Measurements from ENCODE around the gene ABR.
"Not testable (repeated sequence)": the region's sequence is repeated elsewhere in the genome, so short reads cannot be mapped to it uniquely, and the experiment has no call there.

ABR gene

DNA sequence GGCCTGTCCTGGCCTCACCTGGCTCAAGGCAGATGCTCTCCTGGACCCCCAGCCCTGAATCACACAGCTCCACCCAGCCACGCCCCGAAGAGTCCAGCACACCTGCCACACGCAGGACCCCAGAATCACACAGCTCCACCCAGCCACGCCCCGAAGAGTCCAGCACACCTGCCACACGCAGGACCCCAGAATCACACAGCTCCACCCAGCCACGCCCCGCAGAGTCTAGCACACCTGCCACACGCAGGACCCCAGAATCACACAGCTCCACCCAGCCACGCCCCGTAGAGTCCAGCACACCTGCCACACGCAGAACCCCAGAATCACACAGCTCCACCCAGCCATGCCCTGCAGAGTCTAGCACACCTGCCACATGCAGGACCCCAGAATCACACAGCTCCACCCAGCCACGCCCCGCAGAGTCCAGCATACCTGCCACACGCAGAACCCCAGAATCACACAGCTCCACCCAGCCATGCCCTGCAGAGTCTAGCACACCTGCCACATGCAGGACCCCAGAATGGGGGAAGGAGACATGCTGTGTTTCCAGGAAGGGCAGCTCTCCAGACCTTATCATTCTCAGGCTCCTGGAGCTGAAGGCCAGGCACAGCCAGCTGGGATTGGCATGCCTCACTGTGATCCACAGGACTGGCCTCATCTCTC lies 105.7 kb downstream of the ABR start:
- DNase-seq, result not testable (repeated sequence)

DNA sequence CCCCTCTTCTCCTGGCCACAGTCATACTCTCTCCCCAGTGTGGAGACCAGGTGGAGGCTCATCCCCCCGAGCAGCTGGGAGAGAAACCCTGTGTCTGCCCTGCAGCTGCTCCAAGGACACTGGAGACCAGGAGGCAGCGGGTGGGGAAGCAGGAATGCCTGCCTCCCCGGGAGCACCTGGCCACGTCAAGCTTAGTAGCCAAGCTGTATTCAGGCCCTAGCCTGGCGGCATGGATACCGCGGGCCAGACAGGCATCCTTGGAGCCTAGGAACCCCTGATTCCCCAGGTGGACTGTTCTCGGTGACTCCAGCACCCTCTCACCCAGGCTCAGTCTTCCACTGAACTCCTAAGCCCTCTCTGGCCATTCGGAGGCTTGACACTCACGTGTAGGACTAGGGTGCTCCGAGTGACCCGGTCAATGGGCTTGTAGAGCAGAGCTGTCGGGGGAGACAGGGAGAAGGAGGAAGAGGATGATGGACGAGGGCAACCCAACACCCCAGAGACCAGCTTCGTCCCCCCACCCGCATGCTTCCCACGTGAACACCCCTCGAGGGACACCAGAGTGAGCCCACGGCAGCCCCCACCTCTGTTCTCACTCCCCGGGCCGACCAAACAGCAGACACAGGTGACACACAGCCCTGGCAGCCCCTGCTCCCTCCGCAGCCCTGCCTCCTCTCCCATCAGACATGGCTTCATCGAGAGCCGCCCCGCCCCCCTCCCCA lies 106.4 kb downstream of the ABR start:
- DNase-seq, result no peak

DNA sequence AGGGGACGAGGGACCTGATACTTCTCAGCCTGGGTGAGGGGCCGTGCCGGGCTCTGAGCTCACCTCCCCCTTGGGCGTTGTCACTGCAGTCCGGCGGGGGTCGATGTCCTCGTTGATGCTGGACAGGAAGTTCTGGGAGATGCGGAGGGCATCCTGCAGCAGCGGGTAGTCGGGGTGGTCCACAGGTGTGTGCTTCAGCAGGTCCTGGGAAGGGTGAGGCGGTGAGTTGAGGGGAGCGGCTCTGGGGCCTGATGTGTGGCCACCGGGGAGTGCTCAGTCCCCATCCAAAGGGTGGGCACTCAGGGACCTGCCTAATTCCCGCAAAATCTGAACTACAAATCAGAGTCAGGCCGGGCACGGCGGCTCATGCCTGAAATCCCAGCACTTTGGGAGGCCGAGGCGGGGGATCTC lies 107.2 kb downstream of the ABR start:
- no peak for DNase-seq

DNA sequence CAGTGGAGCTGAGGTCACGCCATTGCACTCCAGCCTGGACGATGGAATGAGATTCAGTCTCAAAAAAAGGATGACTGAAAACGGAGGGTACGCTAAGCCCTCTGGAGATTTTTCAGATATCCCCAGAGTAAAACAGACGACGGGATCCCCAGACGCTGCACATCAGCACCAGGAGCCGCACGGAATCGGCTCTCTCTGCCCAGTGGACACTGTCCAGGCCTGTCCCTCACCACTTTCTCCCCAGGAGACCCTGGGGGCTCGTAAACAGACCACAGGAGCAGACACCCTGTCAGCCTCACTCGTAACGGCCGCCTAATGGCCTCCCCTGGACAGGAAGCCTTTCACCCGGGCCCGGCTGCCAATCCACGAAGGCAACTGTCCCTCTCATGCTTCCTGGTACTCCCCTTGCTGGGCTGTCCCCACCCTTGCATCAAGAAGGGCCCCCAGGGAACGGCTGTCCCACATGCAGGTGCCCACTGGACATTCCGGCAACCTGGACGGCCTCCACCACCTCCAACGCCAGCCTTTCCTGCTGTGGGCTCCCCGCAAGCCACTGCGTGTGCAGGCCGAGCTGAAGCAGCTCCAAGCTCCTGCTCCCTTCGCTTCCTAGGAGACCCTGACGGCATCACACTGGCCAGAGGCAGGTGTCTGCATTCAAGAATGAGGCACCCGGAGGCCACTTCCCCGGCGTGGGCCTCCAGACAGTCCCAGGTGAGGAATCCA lies 108.5 kb downstream of the ABR start:
- DNase-seq, result no peak

DNA sequence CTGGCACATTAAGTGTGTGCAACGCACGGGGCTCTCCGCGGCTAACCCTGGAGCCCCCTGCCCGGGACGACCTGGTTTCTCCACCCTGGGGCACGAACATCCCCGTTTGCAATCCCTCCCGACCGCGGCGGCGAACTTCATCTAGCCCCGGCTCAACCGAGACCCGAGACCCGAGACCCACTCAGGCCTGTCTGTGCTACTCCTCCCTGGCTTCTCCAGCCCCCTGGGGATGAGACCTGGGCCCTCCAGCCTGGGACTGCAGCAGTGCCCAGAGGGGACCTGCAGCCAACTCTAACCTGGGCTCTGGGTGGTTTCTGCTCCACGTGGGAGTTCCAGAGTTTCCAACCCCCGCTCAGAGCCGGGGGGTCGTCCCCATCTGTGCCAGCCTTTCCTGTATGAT lies 109.4 kb downstream of the ABR start:
- no peak for DNase-seq

DNA sequence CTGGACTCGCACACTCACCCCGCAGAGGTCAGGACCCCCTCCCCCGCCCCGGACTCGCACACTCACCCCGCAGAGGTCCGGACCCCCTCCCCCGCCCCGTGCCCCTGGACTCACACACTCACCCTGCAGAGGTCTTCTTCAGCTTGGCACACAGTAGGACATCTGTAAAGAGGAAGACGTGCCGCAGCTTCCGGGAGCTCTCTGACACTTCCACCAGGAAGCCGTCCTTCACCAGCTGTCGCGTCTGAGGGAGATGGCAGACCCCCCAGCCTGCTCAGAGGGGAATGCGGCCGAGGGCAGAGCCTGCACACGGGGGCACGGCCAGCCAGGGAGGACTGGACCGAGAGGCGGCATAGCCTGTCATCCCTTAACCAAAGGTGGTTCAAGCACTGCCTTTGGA lies 109.9 kb downstream of the ABR start:
- no peak for DNase-seq

DNA sequence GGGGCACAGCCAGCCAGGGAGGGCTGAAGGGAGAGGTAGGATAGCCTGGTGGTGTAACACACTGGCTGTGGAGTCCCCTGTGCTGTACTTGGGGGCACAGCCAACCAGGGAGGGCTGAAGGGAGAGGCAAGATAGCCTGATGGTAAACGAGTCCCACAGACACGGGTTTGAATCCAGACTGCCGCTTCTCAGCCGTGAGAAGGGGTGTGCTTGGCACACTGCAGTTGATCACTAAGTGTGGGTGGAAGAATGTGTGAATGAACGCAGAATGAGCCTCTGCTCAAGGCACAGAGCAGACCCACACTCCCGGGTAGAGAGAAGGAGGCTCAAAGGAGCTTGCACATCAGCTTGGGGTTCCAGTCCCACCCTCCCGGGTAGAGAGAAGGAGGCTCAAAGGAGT lies 111.4 kb downstream of the ABR start:
- peak in 5 of 58 donors; percentile 13 to 41 (median 37) for DNase-seq

DNA sequence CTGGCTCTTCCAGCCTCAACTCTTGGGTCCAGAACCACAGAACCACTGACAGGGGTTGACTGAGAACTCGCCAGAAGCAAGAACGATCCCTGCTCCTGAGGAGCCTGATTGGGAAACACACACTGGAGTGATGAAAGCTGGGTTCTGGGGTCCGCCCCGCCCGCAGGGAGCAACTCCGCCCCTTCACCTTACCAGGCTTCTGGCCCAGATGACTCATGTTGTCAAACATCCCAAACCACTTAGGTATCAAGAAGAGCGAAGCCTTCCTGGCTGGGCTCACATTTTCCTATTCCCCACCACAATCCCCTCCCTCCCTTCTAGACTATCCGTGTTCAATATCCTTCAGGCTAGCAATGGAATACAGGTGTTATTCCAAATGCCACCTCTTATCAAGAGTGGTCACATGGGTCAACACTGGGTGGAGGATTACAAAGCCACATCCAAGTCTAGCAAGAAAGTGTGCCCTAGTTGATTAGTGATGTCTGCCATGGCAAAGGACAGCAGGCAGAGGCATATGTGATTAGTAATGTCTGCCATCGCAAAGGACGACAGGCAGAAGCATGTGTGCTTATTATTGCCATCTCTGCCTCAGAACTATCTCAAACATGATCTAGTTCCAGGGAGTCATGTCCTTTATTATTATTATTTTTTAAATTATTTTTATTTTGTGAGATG lies 112.4 kb downstream of the ABR start:
- DNase-seq, result no peak

DNA sequence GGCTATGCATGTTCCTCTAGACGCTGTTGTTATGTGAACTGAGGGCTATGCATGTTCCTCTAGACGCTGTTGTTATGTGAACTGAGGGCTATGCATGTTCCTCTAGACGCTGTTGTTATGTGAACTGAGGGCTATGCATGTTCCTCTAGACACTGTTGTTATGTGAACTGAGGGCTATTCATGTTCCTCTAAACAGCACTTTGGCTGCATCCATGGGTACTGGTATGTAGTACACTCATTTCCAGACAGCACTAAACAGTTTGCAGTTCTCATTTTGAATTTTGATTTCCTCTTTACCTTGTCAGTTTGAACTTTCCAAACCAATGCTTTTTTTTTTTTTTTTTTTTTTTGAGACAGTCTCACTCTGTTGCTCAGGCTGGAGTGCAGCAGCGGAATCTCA lies 114.4 kb downstream of the ABR start:
- not testable (repeated sequence) for DNase-seq

DNA sequence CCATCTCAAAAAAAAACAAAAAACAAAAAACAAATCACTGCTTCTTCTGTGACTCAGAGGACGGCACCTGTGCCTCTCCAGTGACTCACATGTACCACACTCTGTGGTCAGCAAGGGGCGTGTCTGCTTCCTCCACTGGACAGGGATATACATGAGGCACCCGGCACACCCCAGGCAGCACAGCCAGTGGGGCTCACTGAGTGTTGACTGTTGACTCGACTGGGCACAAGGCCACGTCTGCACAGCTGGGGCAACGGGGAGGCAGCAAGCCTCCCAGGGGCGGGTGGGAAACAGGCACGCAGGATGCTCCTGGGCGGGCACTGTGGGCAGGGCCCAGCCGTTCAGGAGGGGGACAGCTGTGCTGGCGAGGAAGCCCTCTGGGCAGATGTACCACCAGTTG lies 118.8 kb downstream of the ABR start:
- peak in 9 of 58 donors; percentile 11 to 35 (median 18) for DNase-seq

DNA sequence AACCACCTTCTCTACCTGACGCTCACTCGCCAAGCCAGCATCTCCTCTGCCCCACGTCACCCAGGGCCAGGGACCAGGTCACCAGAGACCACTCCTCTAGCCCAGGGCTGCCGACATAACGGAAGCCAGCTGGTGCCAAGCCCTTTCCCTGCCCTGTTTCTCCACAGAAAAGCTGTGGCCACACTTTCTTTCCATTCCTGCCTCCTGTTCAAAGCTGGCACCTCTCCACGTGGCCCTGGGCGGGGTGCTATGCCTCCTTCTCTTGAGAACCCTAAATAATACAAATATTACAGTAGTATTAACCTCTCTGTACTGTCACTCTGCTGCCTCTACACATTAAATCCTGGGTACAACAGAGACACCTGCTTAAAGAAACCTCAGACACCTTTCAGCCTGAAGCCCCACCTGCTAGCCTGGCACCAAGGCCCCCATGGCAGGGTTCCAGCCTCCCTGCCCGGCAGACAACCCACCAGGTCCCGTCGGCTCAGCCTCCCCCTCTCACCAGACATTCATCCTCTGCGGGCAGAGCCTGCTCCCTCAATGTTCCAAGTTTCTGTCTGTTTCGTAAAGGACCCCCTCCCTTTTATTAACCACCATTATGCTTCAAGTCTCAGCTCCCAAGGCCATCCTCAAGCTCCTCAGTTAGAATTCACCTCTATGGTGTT lies 120.5 kb downstream of the ABR start:
- DNase-seq, result no peak

DNA sequence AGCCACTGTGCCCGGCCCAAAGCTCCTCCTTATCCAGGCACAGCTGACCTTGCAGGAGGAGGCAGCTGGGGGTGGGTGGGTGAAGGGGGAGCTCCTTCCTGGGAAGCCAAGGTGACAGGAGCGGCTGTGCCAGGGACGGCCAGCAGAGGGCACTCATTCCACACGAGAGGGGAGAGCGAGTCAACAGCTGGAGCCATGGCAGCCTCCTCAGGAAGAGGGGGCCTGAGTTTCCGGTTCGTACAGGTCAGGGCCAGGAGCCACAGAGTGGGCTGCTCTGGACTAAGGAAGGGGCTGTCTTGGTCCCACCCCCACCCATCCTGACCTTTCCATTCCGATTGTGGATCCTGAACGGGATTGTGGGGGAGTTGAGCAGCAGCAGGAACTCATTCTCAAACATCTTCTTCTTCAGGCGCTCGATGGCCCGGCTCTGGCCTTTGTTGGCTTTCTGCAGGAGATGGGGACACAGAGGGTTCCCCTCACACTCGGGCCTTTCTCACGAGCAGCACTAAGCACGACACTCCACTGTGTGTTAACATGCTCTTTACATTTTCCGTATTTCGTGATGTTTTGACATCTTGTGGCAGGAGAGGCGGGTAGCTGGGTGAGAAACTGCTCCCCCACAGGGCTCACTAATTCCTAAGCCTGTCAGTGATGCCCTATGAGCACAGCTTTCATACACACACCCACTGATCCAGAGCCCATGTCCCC lies 121.2 kb downstream of the ABR start:
- peak in 13 of 58 donors; percentile 7 to 42 (median 17) for DNase-seq

DNA sequence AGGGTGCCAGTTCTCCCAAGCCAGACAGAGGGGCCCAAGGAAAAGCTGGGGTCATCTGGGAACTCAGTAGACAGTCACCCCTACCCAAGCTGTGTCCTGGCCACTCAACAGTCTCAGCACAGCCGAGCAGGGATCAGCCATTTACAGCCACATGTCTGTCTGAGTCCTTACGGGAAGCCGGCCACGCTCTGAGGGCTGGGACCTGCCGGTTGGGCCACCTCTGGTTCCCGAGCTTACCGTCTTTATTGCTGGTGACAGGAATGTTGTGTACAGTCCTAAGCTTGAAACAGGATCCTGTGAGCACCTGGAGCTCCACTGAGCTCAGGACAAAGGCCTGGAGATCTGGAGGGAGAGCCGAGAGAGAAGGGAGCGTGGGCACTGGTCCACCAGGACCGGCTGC lies 123.0 kb downstream of the ABR start:
- DNase-seq, result no peak

DNA sequence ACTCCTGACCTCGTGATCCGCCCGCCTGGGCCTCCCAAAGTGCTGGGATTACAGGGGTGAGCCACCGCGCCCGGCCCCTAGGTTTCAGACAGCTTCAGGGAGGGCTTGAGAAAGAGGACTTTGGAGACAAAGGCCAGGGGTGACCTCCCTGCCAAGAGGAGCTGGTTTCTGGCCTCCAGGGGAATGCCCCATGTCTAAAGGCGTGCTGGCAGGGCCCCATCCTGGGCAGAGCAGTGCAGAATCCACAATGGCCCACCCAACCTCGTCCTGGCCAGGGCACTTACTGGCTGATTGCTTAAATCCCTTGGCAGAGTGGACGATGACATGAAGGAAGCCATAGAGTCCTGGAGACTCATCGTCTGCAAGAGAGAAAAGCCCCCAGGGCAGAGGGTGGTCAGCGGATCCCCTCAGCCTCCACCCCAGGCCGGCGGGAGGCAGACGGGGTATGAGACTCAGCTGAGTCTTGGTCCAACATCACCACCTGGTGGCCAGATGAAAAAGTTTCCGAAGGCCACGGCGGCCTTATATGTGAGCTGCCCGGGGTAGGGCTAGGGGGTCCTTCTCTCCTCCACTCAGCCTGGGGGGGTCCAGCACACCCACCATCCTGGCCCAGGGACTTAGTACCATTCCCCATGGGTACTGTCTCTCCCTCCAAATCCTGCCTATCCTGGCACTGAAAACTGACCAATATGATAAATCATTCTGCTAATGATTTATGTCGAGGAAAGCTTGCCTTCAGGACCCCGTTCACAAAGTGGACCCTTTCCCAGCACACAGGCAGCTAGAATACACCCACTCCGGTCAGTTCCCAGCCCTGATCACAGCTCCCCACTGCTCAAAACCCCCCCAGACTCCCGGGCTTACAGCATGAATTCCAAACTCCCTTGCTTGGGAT lies 123.8 kb downstream of the ABR start:
- DNase-seq, result peak in 45 of 58 donors; percentile 6 to 77 (median 47)

DNA sequence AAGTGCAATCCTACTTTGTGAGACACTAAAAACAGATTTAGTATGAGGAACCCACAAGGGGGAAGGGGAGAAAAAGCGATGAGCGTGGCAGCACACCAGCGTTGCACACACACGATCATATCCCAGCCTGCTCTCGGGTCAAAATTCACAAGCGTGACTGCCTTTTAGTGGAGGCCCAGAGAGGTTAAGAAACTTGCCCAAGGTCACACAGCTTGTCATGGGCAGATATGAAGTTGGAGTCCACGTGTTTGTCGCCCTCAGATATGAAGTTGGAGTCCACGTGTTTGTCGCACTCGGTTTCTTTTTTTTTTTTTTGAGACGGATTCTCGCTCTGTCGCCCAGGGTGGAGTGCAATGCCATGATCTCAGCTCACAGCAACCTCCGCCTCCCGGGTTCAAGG lies 124.5 kb downstream of the ABR start:
- no peak for DNase-seq

DNA sequence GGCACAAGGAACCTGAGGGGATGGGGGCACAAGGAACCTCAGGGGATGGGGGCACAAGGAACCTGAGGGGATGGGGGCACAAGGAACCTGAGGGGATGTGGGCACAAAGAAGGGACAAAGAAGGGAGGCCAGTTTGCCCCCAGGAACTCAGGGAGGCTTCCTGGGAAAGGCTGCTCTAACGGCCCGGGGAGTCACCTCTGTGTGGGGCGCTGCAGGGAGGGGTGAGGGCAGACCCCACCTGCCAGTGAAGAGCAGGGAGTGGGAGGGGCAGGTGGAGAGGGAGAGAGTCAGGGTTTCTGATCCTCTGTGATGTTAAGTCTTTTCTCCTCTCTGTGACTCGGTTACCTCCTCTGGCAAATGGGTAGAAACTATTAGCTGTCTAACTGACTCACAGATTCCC lies 125.1 kb downstream of the ABR start:
- DNase-seq, result no peak

DNA sequence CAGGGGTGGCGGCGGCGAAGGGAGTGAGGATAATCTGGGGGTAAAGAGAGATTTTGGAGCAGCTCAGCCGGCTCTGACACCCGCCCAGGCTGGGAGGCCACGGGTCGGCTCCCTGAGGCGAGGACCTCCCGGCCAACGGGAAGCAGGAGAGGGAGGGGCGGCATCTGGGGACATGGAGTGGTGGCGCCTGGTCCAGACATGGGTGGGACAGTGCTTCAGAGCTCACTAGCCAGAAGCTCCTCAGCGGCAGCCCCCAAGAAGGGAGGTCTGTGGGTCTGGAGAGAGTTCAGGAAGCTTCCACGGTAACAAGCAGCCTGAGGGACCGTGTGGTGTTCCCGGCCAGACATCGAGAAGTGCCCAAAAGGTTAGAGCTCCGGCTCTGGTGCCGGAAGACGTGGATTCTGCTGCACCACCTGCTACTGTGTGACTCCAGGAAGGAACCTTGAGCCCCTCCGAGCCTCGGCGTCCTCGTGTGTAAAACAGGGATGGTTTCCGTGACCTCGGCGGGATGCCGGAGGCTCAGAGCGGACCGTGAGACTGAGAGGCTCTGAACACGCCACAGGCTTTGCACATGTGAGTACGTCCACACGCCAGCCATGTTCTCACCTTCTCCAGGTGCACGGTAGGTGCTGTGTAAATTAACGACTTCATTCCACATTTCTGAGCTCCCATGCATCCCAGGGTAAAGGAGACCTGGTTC lies 126.0 kb downstream of the ABR start:
- no peak for DNase-seq

DNA sequence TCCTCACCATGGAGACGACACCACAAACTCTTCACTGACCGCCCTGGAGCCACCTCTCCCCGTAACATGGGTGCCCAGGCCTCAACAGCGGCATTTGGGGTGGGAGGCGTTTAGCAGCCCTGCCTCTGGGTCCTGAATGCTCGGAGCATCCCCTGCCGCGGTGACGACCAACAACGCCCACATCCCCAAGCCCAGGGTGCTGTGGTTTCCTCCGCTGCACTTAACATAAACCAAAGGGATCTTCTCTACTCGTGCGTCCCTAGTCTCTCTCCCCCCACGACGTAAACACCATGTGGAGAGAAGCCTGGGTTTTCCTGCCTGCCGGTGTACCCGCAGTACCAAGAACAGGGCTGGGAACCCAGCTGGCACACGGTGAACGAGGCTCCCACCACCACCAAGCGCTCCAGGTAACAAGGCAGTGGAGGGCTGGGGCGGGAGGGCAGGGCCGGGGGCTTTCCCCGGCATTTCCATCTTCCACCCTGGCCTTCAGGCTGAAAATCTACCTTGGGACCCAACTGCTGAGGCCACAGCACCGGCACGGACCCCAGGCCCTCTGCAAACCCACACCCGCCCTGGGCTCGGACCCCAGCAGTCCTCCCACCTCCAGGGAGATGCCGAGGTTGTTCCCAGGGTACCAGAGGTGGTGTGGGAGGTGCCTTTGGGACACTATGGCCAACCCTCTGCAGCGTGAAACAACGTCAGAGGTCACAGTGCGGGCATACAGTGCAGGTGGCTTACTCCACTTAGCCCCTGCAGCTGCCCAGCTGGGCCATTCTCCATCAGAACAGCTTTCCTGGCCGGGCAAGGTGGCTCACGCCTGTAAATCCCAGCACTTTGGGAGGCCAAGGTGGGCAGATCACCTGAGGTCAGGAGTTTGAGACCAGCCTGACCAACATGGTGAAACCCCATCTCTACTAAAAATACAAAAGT lies 128.5 kb downstream of the ABR start:
- no peak for DNase-seq

All from anterior cingulate cortex (tissue), 58 donors.